ENCODE measurements around the gene DCHS2.
A peak's percentile ranks its signal among the peaks of the same experiment; 100 is the strongest.
"Not testable (repeated sequence)": the region's sequence is repeated elsewhere in the genome, so short reads cannot be mapped to it uniquely, and the experiment has no call there.

Gene DCHS2

DNA sequence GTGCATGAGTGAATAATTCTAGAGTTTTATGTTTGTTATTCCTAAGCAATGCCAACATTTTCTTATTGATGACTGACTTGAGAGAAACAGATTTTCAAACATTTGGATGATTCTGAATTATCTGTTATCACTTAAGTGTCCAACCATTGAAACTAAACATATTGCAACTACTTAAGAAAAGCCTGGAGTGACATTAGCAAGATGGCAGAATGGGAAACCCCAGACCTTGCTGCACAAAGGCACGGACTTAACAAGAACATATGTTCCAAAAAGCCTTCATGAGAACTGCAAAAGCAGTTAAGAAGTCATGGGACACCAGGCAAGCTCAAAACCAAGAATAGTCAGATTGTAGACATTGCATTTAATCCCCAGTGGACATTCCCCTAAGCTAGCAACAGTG lies 215.1 kb downstream of the DCHS2 start:
- no peak overlapping the region for H3K4me3 ChIP-seq
- no peak overlapping the region for H3K27ac ChIP-seq

DNA sequence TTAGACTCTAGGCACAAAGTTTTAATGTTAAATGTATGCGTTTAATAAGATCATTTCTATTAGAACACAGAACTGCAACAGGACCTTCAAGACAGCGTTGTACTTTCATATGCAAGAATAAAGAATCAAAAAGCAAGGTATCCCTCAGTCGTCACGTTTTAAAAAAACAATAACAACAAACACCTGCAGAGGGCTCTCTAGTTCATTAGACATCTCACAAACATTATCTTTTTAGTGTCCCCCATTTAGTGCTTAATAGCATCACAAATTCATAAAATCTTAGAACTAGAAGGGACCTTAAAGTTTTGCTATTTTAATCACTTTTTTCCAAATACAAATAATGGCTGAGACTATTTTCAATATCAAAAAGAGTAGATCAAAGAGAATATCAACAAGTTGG lies 236.6 kb downstream of the DCHS2 start:
- H3K4me3 ChIP-seq = no peak overlapping the region
- no peak overlapping the region for H3K27ac ChIP-seq

GRCh38 chr4:154234576-154234975 lies 257.0 kb downstream of the DCHS2 start:
- Histone ChIP-seq H3K4me3 (no peak overlapping the region), H3K27ac (no peak overlapping the region)

GRCh38 chr4:154231806-154232478 lies 259.7 kb downstream of the DCHS2 start:
- H3K27ac ChIP-seq = no peak overlapping the region
- H3K4me3 ChIP-seq = no peak overlapping the region

- H3K27ac ChIP-seq = no peak overlapping the region
- H3K4me3 ChIP-seq = no peak overlapping the region
Observed at GRCh38 chr4:154230723-154231122, 260.9 kb downstream of the DCHS2 start.

- Histone ChIP-seq H3K27ac (no peak overlapping the region), H3K4me3 (no peak overlapping the region)
Observed at GRCh38 chr4:154230091-154230490, 261.5 kb downstream of the DCHS2 start.

- H3K27ac ChIP-seq = no peak overlapping the region
- H3K4me3 ChIP-seq = no peak overlapping the region
Observed at GRCh38 chr4:154222875-154223274, 268.7 kb downstream of the DCHS2 start.

DNA sequence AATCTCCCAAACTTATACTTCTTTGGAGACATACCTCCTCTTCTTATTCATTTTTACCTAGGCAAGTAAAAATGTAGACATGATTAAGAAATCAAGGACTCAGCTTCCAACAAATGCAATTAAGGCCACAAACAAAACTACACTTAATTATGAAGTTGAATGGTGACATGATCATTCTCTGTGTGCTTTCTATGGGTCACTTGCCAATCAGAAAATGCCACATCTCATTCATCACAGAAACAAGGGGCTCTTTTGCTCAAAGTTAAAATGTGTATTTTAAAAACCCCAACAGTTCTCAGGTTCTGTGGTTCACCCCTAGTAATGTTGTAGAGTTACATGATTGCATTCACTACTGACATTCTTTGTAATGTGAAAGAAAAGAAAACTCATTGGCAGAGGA lies 273.5 kb downstream of the DCHS2 start:
- H3K27ac ChIP-seq = no peak overlapping the region
- H3K4me3 ChIP-seq = no peak overlapping the region

GRCh38 chr4:154217384-154217783 lies 274.2 kb downstream of the DCHS2 start:
- not testable (repeated sequence) for H3K4me3 ChIP-seq, H3K27ac ChIP-seq

DNA sequence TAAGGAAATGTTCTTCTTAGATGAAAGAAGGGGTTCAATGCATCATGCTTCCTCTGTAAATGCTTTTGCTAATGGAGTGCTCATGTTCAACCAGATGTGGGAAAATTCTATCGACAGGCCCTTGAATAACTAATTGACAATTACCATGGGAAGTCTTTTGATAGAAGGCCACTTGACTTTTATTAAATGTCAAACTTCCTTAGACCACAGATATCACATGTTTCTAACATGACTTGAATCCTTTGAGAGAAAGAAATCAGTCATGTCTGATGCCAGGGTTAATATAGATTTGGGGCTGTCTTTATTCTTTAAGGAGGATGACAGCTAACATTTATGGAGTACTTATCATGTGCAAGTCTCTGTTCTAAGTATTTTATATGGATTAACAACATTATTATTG lies 280.1 kb downstream of the DCHS2 start:
- H3K4me3 ChIP-seq = no peak overlapping the region
- no peak overlapping the region for H3K27ac ChIP-seq

GRCh38 chr4:154208424-154208823 lies 283.2 kb downstream of the DCHS2 start:
- no peak overlapping the region for H3K4me3 ChIP-seq
- peak overlapping the region in 2 of 21 experiments; percentile 54 to 59 for H3K27ac ChIP-seq

DNA sequence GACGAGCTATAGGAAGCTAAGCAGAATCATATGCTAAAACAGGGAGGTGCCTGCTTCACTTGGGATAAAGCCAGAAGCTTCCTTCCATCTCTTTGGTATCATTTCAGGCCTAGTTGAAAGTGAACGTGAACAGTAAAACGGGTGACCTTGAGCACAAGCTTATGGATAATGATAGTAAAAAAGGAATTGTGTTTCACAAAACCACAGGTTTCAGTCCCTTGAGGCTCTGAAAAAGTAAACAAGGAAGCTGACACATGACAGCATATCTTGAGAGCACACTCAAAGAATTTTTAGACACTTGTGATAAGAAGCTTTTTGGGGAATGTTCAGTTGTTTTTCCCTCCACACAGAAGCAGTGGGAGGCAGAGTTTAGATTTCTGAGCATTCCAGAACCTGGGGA lies 286.1 kb downstream of the DCHS2 start:
- no peak overlapping the region for H3K4me3 ChIP-seq
- H3K27ac ChIP-seq = no peak overlapping the region

- no peak overlapping the region for H3K4me3 ChIP-seq
- no peak overlapping the region for H3K27ac ChIP-seq
Observed at GRCh38 chr4:154194649-154195048, 296.9 kb downstream of the DCHS2 start.

DNA sequence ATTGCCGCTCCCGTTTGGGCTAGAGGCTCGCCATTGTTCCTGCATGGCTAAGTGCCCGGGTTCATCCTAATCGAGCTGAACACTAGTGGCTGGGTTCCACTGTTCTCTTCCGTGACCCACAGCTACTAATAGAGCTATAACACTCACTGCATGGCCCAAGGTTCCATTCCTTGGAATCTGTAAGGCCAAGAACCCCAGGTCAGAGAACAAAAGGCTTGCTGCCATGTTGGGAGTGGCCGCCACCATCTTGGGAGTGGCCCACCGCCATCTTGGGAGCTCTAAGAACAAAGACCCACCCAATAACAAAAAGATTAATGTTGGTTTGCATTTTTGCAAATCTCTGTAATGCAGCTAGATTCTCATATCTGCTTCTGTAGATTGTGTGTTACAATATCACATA lies 299.0 kb downstream of the DCHS2 start:
- Histone ChIP-seq H3K4me3 (no peak overlapping the region), H3K27ac (no peak overlapping the region)

DNA sequence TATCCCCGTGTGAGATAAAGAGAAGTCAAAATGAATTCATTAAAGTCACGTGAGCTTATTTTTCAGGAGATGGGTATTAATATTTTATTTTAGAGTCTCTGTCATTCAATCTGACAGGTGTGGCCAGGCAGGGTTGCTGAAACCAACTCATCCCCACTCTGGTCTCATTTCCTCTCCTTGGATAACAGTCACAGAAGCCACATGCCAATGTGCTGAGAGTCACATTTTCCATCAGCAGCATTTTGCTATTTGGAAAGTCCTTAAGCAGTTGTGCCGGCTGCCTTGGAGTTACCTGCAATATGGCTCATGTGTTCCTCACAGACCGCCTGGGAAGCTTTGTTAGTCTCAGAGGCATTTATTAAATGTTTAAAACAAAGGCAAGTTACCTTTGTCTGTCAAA lies 302.3 kb downstream of the DCHS2 start:
- no peak overlapping the region for H3K4me3 ChIP-seq
- no peak overlapping the region for H3K27ac ChIP-seq

DNA sequence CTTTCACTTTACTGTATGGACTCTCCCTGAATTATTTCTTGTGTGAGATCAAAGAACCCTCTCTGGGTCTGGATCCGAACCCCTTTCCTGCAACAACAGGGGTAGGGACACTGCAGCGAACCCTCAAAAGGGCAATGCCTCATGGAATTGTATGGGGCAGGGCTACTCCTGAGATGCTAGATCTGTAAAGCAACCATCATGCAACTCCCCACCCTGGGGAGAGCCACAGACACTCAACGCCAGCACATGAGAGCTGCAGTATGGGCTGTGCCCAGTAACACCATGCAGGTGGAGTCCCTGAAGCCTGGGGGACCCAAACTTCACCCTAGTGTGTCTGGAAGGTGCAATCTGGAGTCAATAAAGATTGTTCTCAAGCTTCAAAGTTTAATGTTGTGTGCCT lies 304.7 kb downstream of the DCHS2 start:
- no peak overlapping the region for H3K4me3 ChIP-seq

GRCh38 chr4:154186035-154186434 lies 305.6 kb downstream of the DCHS2 start:
- Histone ChIP-seq H3K27ac (no peak overlapping the region), H3K4me3 (no peak overlapping the region)

More for the DNA sequence above, 304.7 kb downstream of the DCHS2 start:
- H3K27ac ChIP-seq = no peak overlapping the region

GRCh38 chr4:154184238-154184637 lies 307.4 kb downstream of the DCHS2 start:
- Histone ChIP-seq H3K4me3 (no peak overlapping the region), H3K27ac (no peak overlapping the region)

GRCh38 chr4:154183264-154183663 lies 308.3 kb downstream of the DCHS2 start:
- H3K4me3 ChIP-seq = no peak overlapping the region

More at GRCh38 chr4:154183264-154183663, 308.3 kb downstream of the DCHS2 start:
- no peak overlapping the region for H3K27ac ChIP-seq

All from skin epidermis (tissue), 12 donors.